GM23248 (cell line): ENCODE results near the gene CATSPERD.

Source experiments
- EZH2 ChIP-seq: fragments of 200-600 bp; sonication (generic); IDR thresholded peaks from 2 replicates; pipeline ENCODE4 v1.6.1; 2018; ENCODE audit warnings: antibody characterized with exemption, mild to moderate bottlenecking; ENCODE audit not compliant: insufficient read depth, poor library complexity, severe bottlenecking
- EZH2phosphoT487 ChIP-seq: fragments of 200-600 bp; sonication (generic); IDR thresholded peaks from 2 replicates; pipeline ENCODE4 v1.6.1; 2018; ENCODE audit warnings: antibody characterized with exemption, moderate library complexity, mild to moderate bottlenecking, low read depth; ENCODE audit not compliant: insufficient read depth

- TF ChIP-seq EZH2, result no peak
- no peak for TF ChIP-seq EZH2phosphoT487
These were observed 33.3 kb downstream of the CATSPERD start for GRCh38 chr19:5753743-5754142.
